Measurements from ENCODE around the gene NEDD9.

GRCh38 chr6:11210386-11211138, 21.9 kb downstream of the NEDD9 start:
- no peak for TF ChIP-seq CTCF (IDR thresholded peaks at IDR 0.05; ENCODE audit: low read length)
- no peak for TF ChIP-seq EZH2 (IDR thresholded peaks at IDR 0.05; ENCODE audit: borderline replicate concordance, low read length)

Data from OCI-LY1 (cell line).